ENCODE results near the gene PTGDS. TPM values are rescaled to one million over a fixed set of nuclear protein-coding genes. Genes with fewer than 3 reads are reported as not detected.

PTGDS gene
- total RNA-seq, 1 experiment from 2014 or later, result 2.2 TPM

- TF ChIP-seq AFF4 (CRISPR knock-in tag; IDR thresholded peaks at IDR 0.05; ENCODE audit: borderline replicate concordance) (no peak), GRHL2 (CRISPR knock-in tag; IDR thresholded peaks at IDR 0.05; ENCODE audit: insufficient replicate concordance, severe bottlenecking) (no peak), FOXK1 (CRISPR knock-in tag; IDR thresholded peaks at IDR 0.05) (no peak), ZNF512 (CRISPR knock-in tag; IDR thresholded peaks at IDR 0.05; ENCODE audit: borderline replicate concordance) (no peak), E2F5 (CRISPR knock-in tag; IDR thresholded peaks at IDR 0.05) (no peak), NFYB (CRISPR knock-in tag; conservative IDR thresholded peaks at IDR 0.05; ENCODE audit: low read depth) (no peak), ETV6 (CRISPR knock-in tag; IDR thresholded peaks at IDR 0.05) (no peak), NR1H2 (CRISPR knock-in tag; IDR thresholded peaks at IDR 0.05) (no peak), ARID4B (CRISPR knock-in tag; IDR thresholded peaks at IDR 0.05; ENCODE audit: borderline replicate concordance) (no peak), ZNF317 (CRISPR knock-in tag; IDR thresholded peaks at IDR 0.05; ENCODE audit: borderline replicate concordance, low read depth) (no peak), ZNF416 (CRISPR knock-in tag; IDR thresholded peaks at IDR 0.05) (no peak)
- peaks cover 8% of the 10 kb centered on the region for H3K36me3 Mint-ChIP-seq
Measured at GRCh38 chr9:137011907-137012675, 34.8 kb downstream of the PTGDS start.

More at GRCh38 chr9:137011907-137012675, 34.8 kb downstream of the PTGDS start:
- Mint-ChIP-seq H3K27ac (no peak overlapping the region), H3K4me3 (no peak overlapping the region), H3K9me3 (no peaks in the 10 kb centered on the region), H3K4me1 (no peaks in the 10 kb centered on the region), H3K27me3 (ENCODE audit: low read depth) (no peaks in the 10 kb centered on the region)
- DNase-seq (ENCODE audit: low spot score) (no peak), ATAC-seq (no peak)
- ChIA-PET POLR2A (interaction anchor here (0.6 kb wide), 1 partner anchor 360 kb away, joined by 3 read pairs; no protein-coding TSS in a partner anchor), CTCF (interaction anchor here (0.5 to 3.3 kb wide), 5 partner anchors 15 to 34 kb away, joined by 3 to 14 read pairs (median 7); partner anchors contain the start of genes ABCA2 and CLIC3)
